ENCODE results near the gene NRXN3. TPM values are rescaled to one million over a fixed set of nuclear protein-coding genes. Genes with fewer than 3 reads are reported as not detected.

Gene NRXN3
- total RNA-seq, 2 donors from 2014 or later = 1.2 to 7.8 TPM

DNA sequence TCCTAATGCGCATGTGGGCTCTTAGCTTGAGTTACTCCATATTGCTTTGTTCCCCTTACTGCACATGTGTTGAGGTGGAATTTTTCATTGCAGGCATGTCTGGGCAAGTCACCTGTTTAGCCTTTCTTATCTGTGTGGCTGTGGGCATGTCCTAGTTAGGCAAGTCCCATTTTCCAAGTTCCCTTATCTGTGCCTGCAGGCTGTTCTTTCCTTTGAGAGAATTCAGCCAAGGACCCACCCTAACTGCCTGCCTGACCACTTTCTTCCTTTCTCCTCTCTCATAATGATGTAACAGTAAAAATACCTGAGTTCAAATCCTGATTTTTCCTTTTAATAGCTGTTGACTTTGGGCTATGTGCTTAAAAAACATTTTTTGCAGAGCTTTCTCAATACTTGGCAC is 870.6 kb downstream of the NRXN3 start:
- Histone ChIP-seq H3K27me3 (no peaks in the 10 kb centered on the region), H3K9me3 (no peaks in the 10 kb centered on the region), H3K9ac (ENCODE audit: low read depth in 2 of 2, low read length in 2 of 2) (no peak overlapping the region), H3K4me1 (no peaks in the 10 kb centered on the region), H3K27ac (no peak overlapping the region), H3K36me3 (no peaks in the 10 kb centered on the region), H3K4me3 (no peak overlapping the region)
- intact Hi-C loops (cut with DNase I) = no loop called here
- TF ChIP-seq, protein P1, sequence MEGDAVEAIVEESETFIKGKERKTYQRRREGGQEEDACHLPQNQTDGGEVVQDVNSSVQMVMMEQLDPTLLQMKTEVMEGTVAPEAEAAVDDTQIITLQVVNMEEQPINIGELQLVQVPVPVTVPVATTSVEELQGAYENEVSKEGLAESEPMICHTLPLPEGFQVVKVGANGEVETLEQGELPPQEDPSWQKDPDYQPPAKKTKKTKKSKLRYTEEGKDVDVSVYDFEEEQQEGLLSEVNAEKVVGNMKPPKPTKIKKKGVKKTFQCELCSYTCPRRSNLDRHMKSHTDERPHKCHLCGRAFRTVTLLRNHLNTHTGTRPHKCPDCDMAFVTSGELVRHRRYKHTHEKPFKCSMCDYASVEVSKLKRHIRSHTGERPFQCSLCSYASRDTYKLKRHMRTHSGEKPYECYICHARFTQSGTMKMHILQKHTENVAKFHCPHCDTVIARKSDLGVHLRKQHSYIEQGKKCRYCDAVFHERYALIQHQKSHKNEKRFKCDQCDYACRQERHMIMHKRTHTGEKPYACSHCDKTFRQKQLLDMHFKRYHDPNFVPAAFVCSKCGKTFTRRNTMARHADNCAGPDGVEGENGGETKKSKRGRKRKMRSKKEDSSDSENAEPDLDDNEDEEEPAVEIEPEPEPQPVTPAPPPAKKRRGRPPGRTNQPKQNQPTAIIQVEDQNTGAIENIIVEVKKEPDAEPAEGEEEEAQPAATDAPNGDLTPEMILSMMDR (IDR thresholded peaks at IDR 0.05) = no peak
- DNase-seq = no peak

DNA sequence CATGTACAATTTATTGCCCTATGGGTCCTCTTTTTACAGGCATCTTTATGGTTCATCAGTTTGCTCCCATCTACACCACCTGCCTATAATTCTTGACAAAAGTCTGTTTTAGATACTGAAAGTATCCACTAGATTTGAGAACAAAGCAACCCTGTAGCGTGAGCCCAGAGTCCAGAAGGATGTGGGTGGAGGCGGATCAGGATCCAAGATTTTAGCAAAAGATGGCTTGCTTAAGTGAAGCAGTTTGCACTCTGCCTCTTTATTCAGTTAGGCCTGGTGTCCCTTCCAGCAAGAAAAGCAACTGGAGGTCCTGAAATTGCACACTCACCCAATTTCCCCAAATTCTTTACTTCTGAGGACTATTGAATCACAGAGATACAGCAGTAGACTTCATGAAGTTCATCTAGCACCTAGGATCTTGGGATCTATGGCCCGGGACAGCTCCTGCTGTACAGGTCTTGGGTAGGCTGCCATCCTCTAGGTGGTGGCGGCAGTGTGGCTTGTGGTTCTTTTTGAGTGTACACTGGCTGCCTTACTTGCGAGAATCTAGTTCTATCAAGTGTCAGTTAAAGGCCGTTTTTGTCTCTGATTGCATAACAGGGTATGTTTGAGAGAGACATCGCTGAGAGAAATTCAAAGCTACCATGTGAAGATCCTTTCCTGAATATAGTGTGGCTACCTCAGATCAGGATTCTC is 873.2 kb downstream of the NRXN3 start:
- DNase-seq = no peak
- H3K4me3 ChIP-seq = no peak overlapping the region
- no peak overlapping the region for H3K27ac ChIP-seq
- H3K9ac ChIP-seq (ENCODE audit: low read depth in 2 of 2, low read length in 2 of 2) = no peak overlapping the region
- H3K4me1 ChIP-seq = no peaks in the 10 kb centered on the region
- TF ChIP-seq, protein P1 (IDR thresholded peaks at IDR 0.05) = no peak
- H3K9me3 ChIP-seq = no peaks in the 10 kb centered on the region
- no peaks in the 10 kb centered on the region for H3K27me3 ChIP-seq
- no peaks in the 10 kb centered on the region for H3K36me3 ChIP-seq
- intact Hi-C loops (cut with DNase I) = no loop called here

DNA sequence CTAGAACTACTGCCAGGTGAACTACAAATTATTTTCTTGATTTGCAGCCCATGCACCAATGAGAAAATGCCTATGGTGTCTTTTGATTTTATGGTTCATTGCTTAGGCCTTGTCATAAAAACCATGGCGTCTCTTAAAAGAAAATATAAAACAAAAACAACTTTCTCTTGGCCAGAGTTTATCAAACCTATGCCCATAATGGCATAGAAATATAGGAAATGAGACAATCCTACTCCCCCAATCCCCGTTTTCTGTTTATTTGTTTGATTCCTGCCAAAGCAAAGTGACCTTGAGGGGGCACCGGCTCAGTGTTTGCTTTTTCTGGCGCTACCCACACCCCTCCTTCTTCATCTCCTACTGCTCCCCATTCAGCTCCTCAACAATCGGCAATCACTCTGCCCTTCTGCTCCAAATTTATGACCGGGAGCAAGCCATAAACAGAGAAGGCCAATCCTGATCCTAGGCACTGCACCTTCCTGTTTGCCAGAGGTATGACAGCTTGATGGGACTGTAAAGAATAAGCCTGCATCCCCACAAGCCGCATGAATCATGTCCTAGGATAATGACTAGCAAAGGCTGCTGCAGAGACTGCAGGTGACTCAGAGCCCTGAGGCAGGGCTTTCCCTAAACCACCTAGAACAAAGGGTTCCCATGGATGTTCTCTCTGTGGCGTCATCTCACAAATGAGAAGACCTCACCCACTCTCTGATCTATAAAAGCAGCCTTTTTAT is 874.9 kb downstream of the NRXN3 start:
- no peaks in the 10 kb centered on the region for H3K36me3 ChIP-seq
- H3K27me3 ChIP-seq = no peaks in the 10 kb centered on the region
- no peaks in the 10 kb centered on the region for H3K4me1 ChIP-seq
- DNase-seq = peak; percentile 20
- H3K9me3 ChIP-seq = no peaks in the 10 kb centered on the region
- TF ChIP-seq, protein P1 (IDR thresholded peaks at IDR 0.05) = no peak
- intact Hi-C loops (cut with DNase I) = no loop called here
- H3K4me3 ChIP-seq = no peak overlapping the region
- H3K9ac ChIP-seq (ENCODE audit: low read depth in 2 of 2, low read length in 2 of 2) = no peak overlapping the region
- H3K27ac ChIP-seq = no peak overlapping the region

DNA sequence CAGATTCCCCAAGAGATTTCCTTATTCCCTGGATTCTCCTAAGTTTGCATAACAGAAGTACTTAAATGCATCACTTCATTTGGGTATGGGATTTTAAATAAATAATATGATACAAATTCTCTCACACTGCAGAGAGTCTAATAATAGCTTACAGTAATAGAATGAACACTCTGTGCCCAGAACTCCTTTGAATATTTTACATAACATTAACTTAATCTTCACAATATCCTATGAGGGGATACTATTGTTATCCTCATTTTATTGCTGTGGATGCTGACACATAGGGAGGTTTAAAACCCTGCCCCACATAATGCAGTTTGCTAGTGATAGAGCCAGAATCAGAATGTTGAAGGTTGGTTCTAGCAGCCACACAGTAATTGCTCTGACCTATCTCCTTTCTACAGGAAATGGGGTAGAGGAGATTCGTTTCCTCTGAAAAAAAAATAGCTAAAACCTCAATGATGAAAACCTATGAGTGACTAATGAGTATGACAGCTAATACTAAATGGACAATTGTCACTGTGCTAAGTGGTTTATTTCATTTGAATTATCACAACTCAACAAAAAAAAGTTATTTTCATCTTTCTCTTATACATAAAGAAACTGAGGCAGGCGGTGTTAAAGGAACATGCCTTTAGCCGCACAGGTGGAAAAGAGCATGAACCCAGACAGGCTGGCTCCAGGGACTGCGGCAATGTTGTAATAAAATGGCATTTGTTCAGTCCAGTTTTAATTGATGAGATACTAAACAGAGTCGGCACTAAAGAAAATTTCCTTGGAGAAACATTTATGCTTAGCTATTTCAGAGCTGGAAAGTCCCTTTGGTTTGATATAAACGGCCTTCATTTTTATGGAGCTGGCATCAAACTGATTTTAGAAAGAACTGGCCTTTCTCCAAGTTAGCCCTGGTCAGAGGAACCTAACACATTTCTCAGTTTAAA is 880.9 kb downstream of the NRXN3 start:
- no peaks in the 10 kb centered on the region for H3K4me1 ChIP-seq
- no peak overlapping the region for H3K9ac ChIP-seq (ENCODE audit: low read depth in 2 of 2, low read length in 2 of 2)
- no peak for DNase-seq
- H3K27me3 ChIP-seq = no peaks in the 10 kb centered on the region
- no peak overlapping the region for H3K4me3 ChIP-seq
- intact Hi-C loops (cut with DNase I) = no loop called here
- no peaks in the 10 kb centered on the region for H3K9me3 ChIP-seq
- no peak overlapping the region for H3K27ac ChIP-seq
- no peaks in the 10 kb centered on the region for H3K36me3 ChIP-seq
- TF ChIP-seq, protein P1 (IDR thresholded peaks at IDR 0.05) = no peak

DNA sequence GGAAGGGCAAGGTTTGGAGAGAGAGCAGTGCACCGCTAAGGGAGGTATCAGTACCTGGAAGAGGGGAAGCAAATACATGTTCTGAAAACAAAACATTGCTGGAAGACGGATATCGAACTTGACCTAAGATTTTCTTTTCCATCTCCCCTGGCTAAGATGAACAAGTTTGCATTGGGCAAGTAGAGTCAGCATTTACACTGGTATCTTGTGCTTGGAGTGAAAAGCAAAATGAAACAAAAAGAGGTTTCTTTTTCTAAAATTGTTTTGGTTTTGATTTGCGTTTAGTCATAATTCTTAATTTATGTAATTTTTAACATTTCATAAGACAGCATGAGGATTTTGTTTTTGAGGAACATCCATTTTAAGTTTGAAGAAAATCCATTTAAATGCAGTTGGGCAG is 881.6 kb downstream of the NRXN3 start:
- Histone ChIP-seq H3K9ac (ENCODE audit: low read depth in 2 of 2, low read length in 2 of 2) (no peak overlapping the region), H3K36me3 (no peaks in the 10 kb centered on the region), H3K4me1 (no peaks in the 10 kb centered on the region), H3K4me3 (no peak overlapping the region), H3K27ac (no peak overlapping the region), H3K27me3 (no peaks in the 10 kb centered on the region), H3K9me3 (no peaks in the 10 kb centered on the region)
- intact Hi-C loops (cut with DNase I) = no loop called here
- DNase-seq = no peak
- TF ChIP-seq, protein P1 (IDR thresholded peaks at IDR 0.05) = no peak

Data from colonic mucosa (tissue), 4 donors.